Measurements from ENCODE around the gene STATH.
"Not testable (repeated sequence)": the region's sequence is repeated elsewhere in the genome, so short reads cannot be mapped to it uniquely, and the experiment has no call there.

Gene STATH

DNA sequence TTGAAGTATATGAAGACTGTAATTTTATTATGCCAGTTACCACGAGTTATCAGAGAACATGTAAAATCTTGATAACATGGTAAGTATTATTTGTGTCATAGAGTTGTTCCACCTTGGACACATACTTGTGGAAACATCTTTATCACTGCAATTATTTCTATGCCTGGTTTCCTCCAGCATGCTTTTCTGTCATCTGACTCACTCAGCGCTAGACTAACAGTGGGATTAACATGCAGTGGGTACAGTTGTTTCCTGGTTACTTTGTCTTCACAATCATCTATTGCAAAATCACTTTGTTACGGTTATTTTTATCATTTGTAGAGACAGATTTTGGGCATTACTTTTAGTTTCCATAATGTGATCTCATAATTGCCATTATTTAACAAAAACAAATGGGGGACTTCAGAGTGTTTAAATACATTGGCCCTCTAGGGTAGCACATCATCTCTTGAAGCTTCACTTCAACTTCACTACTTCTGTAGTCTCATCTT lies at the start of gene STATH:
TSS of gene STATH (plus strand) at position 441 of the 491 bp plus-strand sequence. CDS start 2,472 bp downstream, outside the sequence.
- ATAC-seq (no peak), DNase-seq (no peak)

DNA sequence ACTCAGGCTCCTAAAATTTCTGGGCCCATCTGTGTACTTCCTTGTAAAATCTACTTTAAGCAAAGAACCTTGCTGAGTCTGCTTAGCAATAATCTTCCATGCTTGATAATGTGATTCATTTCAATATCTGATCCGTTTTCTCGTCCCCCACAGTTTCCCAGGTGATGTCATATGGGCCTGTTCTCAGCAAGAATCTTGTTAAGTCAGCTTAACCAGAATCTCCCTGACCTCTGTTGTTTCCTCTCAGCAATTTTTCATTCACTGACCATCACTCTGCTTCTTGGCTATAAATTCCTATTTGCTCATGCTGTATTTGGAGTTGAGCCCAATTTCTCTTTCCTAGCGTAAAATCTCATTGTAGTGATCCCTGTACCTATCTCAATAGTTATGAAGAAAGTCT lies 44.2 kb upstream of the STATH start:
- ATAC-seq = no peak
- DNase-seq = no peak

DNA sequence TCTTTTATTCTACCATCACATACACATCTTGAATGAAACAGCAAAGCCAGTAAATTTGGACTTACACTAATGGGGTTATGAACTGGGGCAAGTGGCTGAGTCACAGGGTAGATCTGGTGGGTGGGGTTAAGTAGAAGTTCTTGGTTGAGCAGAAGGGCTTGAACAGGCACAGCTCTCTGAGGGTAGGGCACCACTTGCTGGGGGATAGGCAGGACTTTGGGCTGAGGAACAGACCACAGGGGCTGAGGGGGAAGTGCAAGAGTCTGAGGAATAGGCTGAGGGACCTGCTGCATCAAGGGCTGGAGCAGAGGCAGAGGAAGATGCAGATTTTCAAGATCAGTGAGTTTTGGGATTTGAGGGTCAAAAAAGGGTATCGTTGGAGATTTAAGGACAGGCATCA lies 38.6 kb upstream of the STATH start:
- no peak for ATAC-seq

GRCh38 chr4:69965628-69966027 lies 30.1 kb upstream of the STATH start, which contains the start of gene CSN2:
TSS of gene CSN2 (minus strand) at chr4:69965728. CDS start at chr4:69960995, 4,733 bp downstream.
- no peak for ATAC-seq
- DNase-seq = no peak

More for the DNA sequence above, 38.6 kb upstream of the STATH start:
- DNase-seq = no peak

GRCh38 chr4:69970071-69970470 lies 25.7 kb upstream of the STATH start:
- DNase-seq (no peak), ATAC-seq (no peak)

GRCh38 chr4:69974631-69975030 lies 21.1 kb upstream of the STATH start:
- DNase-seq (no peak), ATAC-seq (no peak)

DNA sequence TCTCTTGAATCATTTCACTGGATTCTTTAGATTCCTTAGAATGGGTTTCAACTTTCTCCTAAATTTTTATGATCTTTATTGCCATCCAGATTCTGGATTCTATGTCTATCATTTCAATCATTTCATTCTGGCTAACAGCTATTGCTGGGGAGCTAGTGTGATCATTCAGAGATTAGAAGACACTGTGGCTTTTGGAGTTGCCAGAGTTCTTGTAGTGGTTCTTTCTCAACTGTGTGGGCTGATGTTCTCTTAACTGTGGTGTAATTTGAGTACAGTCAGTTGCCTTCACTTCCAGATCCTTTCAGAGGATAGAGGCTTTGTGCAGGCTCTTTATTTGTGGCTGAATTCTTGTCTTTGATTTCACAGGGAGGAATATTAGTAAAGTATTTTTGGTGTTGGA lies 18.2 kb upstream of the STATH start:
- DNase-seq = no peak
- no peak for ATAC-seq

DNA sequence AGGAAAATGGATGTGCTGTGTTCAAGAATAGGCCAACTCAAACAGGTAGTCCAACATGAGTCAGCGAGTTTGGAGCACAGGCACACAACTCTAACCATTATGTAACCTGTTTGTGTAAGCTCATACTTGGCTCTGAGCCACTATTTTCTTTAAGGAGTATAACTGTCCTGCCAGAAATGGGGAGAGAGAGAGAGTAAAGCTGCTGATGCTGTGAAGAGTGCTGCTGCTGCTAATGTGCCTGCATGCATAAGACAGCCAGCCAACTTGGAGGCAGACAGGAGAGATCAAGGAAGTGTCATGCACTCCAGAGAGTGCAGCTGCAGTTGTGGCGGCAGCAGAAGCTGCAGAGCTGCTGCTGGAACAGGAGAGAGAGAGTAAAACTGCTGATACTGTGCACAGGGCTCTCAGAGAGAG lies 11.7 kb upstream of the STATH start:
- ATAC-seq = no peak
- DNase-seq = no peak

- DNase-seq (no peak), ATAC-seq (no peak)
These were observed 9.1 kb upstream of the STATH start for GRCh38 chr4:69986663-69987062.

DNA sequence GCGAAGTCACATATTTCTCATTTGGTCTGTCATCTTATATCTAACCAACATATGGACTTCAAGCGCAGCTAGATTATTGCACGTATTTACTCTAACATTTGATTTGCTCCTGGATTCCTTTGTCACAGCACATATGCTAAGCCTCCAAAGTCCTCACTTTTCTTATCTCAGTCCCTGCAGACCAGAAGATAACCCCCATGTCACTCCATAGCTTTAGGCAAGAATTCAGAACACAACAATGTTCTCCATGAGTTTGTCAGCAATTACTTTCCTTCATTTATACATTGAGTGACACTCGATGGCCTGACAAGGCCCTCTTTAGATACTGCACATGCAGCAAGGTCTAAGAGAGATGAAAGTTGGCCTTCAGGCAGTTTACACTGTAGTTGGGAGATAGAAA lies 4.8 kb upstream of the STATH start:
- ATAC-seq (no peak), DNase-seq (no peak)

GRCh38 chr4:69994782-69995181 lies 984 bp upstream of the STATH start:
- ATAC-seq = no peak
- DNase-seq = no peak

- ATAC-seq (no peak), DNase-seq (no peak)
These were observed 3.7 kb downstream of the STATH start for GRCh38 chr4:69999420-69999819.

DNA sequence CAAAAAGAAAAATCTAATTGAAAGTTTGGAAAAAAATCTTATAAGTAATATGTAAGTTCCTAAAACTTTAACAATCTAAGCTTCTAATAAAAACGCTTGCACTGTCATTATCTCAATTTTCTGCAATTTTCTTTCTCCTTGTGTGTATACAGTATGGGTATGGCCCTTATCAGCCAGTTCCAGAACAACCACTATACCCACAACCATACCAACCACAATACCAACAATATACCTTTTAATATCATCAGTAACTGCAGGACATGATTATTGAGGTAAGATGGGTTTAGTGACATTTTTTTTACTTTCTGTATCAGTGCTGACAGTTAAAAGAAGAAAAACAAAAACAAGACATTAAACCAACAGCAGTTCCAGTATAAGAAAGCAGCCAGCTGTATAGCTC lies 4.9 kb downstream of the STATH start:
- DNase-seq = no peak
- no peak for ATAC-seq

- ATAC-seq = no peak
- no peak for DNase-seq
These were observed 6.7 kb downstream of the STATH start for GRCh38 chr4:70002507-70002906.

GRCh38 chr4:70008771-70009170 lies 13.0 kb downstream of the STATH start:
- ATAC-seq (no peak), DNase-seq (no peak)

GRCh38 chr4:70019006-70019405 lies 23.2 kb downstream of the STATH start:
- ATAC-seq, DNase-seq: not testable (repeated sequence)

DNA sequence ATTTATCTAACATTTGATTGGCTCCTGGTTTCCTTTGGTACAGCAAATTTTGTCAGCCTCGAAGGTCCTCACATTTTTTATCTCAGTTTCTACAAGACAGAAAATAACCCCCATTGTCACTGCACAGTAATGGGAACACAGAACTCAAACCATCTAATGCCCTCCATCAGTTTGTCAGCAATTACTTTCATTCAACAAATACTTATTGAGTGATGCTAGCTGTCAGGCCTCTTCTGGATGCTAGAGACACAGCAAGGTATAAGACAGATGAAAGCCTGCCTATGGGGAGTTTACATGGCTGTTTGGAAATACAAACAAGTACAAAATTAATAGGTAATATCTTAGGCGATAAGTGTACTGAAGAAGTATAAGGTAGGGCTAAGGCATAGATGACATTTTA lies 27.5 kb downstream of the STATH start:
- DNase-seq = no peak
- ATAC-seq = no peak

DNA sequence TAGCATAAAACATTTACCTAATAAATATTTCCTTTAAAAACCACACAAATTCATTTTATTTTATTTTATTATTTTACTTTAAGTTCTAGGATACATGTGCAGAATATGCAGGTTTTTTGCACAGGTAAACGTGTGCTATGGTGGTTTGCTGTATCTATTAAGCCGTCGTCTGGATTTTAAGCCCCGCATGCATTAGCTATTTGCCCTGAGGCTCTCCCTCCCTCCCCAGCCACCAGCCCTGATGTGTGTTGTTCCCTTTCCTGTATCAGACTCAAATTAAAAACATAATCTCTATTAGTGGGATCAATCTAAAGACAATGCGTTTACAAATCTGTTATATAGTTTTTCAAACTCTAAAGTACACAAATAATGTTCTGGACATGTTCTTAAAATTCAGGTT lies 31.2 kb downstream of the STATH start:
- ATAC-seq (no peak), DNase-seq (no peak)

DNA sequence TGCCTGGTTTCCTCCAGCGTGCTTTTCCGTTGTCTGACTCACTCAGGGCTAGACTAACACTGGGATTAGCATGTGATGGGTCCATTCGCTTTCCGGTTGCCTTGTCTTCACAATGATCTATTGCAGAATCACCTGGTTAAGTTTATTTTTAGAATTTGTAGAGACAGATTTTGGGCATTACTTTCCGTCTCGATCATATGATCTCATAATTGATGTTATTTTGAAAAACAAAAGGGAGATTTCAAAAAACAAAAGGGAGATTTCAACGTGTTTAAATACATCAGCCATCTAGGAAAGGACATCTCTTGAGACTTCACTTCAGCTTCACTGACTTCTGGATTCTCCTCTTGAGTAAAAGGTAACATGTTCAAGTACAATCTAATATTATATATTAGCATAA lies 32.4 kb downstream of the STATH start, which contains the start of gene HTN3:
TSS of gene HTN3 (plus strand) at position 301 of the 400 bp plus-strand sequence. CDS start 2,282 bp downstream, outside the sequence.
- ATAC-seq, DNase-seq: not testable (repeated sequence)

DNA sequence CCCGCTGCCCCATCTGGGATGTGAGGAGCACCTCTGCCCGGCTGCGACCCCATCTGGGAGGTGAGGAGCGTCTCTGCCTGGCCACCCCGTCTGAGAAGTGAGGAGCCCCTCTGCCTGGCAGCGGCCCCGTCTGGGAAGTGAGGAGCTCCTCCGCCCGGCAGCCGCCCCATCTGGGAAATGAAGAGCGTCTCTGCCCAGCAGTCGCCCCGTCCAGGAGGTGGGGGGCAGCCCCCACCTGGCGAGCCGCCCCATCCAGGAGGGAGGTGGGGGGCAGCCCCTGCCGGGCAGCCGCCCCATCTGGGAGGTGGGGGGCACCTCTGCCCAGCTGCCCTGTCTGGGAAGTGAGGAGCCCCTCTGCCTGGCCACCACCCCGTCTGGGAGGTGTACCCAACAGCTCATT lies 41.8 kb downstream of the STATH start:
- ATAC-seq, DNase-seq: not testable (repeated sequence)

GRCh38 chr4:70039928-70040327 lies 44.2 kb downstream of the STATH start:
- not testable (repeated sequence) for DNase-seq, ATAC-seq

DNA sequence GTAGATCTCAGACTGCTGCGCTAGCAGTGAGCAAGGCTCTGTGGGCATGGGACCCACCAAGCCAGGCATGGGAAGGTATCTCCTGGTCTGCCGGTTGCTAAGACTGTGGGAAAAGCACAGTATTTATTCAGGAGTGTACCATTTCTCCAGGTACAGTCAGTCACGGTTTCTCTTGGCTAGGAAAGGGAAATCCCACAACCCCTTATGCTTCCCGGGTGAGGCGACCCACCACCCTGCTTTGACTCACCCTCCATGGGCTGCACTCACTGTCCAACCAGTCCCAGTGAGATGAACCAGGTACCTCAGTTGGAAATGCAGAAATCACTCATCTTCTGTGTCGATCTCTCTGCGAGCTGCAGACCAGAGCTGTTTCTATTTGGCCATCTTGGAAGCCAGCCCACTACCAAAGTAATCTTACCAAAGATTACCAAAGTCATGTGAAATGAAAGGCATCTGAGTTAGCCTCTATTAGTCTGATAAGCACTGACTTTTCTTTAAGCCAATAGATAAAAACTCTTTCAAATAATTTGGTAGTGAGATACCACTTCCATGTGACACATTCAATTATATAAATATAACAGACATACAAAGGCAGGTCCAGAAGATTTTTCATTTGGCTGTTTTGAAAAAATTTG lies 46.0 kb downstream of the STATH start:
- ATAC-seq = no peak
- DNase-seq = no peak

DNA sequence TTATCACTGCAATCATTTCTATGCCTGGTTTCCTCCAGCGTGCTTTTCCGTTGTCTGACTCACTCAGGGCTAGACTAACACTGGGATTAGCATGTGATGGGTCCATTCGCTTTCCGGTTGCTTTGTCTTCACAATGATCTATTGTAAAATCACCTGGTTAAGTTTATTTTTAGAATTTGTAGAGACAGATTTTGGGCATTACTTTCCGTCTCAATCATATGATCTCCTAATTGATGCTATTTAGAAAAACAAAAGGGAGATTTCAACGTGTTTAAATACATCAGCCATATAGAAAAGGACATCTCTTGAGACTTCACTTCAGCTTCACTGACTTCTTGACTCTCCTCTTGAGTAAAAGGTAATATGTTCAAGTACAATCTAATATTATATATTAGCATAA lies 54.4 kb downstream of the STATH start, which contains the start of gene HTN1:
TSS of gene HTN1 (plus strand) at position 301 of the 400 bp plus-strand sequence. CDS start 2,639 bp downstream, outside the sequence.
- not testable (repeated sequence) for ATAC-seq, DNase-seq
